HEK293T (cell line): ENCODE measurements around the gene C1orf116.

Source experiments
- BHLHE40 ChIP-seq: fragments of 450-650 bp; IDR thresholded peaks from 2 replicates; pipeline ENCODE4 v1.6.1; 2016; ENCODE audit warnings: mild to moderate bottlenecking, moderate library complexity, borderline replicate concordance
- ELF4 ChIP-seq: fragments of 450-650 bp; IDR thresholded peaks from 2 replicates; pipeline ENCODE4 v1.6.1; 2017; ENCODE audit warnings: antibody characterized with exemption
- FOXA1 ChIP-seq: fragments of 450-650 bp; IDR thresholded peaks from 2 replicates; pipeline ENCODE4 v1.6.1; 2016; ENCODE audit warnings: mild to moderate bottlenecking
- HDGF ChIP-seq: fragments of 450-650 bp; IDR thresholded peaks from 2 replicates; pipeline ENCODE4 v1.6.1; 2017; ENCODE audit warnings: antibody characterized with exemption, borderline replicate concordance
- L3MBTL2 ChIP-seq: fragments of 450-650 bp; conservative IDR thresholded peaks from 2 replicates; pipeline ENCODE4 v1.6.1; 2016; ENCODE audit warnings: mild to moderate bottlenecking
- LEF1 ChIP-seq: fragments of 450-650 bp; IDR thresholded peaks from 2 replicates; pipeline ENCODE4 v1.6.1; 2017; ENCODE audit warnings: mild to moderate bottlenecking, borderline replicate concordance
- NFRKB ChIP-seq: fragments of 450-650 bp; IDR thresholded peaks from 2 replicates; pipeline ENCODE4 v1.6.1; 2016; ENCODE audit warnings: mild to moderate bottlenecking, moderate library complexity
- SUZ12 ChIP-seq: fragments of 450-650 bp; IDR thresholded peaks from 2 replicates; pipeline ENCODE4 v1.6.1; 2016; ENCODE audit warnings: mild to moderate bottlenecking
- TARDBP ChIP-seq: fragments of 450-650 bp; IDR thresholded peaks from 2 replicates; pipeline ENCODE4 v1.6.1; 2016

DNA sequence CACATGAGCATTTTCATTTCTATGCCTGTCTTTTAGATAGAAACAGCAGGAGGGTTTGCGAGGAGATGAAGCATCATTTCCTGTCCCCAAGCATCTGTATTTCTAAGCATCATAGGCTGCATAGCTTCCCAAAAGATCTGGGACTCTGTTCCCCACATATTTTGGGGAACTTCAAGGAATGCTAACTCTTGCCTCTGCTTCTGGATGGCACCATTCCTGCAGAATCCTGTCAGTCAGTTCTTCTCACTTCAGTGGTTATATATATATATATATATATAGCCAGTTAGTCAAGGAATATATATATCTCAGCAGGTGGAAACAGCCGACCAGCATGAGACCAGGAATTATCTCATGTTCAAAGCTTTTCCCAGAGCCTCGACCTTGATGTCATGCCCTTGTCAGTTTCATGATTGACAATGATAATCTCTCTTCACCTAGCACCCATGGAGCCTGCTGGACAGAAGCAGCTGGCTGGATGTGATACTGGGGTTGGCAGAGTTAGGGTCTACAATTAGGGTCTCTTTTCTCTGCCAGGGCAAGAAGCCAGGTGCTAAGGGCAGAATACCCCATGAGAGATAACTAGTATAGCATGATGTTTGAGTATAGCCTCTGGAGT is 22.9 kb upstream of the C1orf116 start:
- no peak for TF ChIP-seq SUZ12
- no peak for TF ChIP-seq NFRKB
- no peak for TF ChIP-seq ELF4
- TF ChIP-seq L3MBTL2 = no peak
- TF ChIP-seq FOXA1 = no peak
- TF ChIP-seq TARDBP = no peak
- no peak for TF ChIP-seq BHLHE40
- no peak for TF ChIP-seq LEF1
- TF ChIP-seq HDGF = no peak
